Embryonic facial prominence (tissue), 1 donor: ENCODE data around the gene IKZF3.
"Not testable (repeated sequence)": the region's sequence is repeated elsewhere in the genome, so short reads cannot be mapped to it uniquely, and the experiment has no call there.

ENCODE experiments used
- DNase-seq: peaks from one replicate; pipeline ENCODE4 v3.0.0-alpha.2; 2016; ENCODE audit errors: extremely low spot score

Gene IKZF3

GRCh38 chr17:39716879-39717536, 147.1 kb downstream of the IKZF3 start:
- no peak for DNase-seq

GRCh38 chr17:39716073-39716818, 147.9 kb downstream of the IKZF3 start:
- DNase-seq = no peak

- DNase-seq = no peak
Observed at GRCh38 chr17:39715375-39716072, 148.6 kb downstream of the IKZF3 start.

GRCh38 chr17:39714234-39714633, 149.9 kb downstream of the IKZF3 start:
- no peak for DNase-seq

- no peak for DNase-seq
Observed at GRCh38 chr17:39711851-39712250, 152.3 kb downstream of the IKZF3 start.

- not testable (repeated sequence) for DNase-seq
Observed at GRCh38 chr17:39711071-39711470, 153.0 kb downstream of the IKZF3 start.

DNA sequence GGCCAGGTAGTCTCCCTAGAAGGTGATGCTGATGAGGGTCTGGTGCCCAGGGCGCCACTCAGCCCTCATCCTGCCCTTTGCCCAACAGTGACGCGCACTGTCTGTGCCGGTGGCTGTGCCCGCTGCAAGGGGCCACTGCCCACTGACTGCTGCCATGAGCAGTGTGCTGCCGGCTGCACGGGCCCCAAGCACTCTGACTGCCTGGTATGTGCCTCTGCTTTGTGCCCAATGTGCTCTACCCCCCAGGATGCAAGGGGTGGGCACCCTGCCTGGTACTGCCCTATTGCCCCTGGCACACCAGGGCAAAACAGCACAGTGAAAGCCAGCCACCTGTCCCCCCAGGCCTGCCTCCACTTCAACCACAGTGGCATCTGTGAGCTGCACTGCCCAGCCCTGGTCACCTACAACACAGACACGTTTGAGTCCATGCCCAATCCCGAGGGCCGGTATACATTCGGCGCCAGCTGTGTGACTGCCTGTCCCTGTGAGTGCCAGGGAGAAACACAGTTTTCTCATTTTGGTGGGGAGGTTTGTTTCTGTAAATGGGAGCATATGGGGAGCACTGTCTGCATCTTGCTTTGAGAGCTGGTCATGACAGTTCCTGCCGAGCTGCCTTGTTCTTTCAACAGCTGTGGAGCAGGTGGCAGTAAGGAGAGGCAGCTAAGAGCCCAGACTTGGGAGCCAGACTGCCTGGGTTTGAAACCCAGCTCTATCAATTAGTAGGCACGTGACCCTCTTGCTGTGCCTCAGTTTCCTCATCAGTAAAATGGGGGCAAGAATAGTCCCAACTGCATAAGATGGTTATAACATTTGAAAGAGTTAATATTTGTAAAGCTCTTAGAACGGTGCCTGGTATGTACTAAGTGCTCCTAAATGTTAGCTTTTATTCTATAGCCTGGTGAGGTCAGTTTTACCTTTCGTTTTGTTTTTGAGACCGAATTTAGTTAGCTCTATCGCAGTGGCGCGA, 153.8 kb downstream of the IKZF3 start:
- DNase-seq = no peak

- DNase-seq = no peak
Observed at GRCh38 chr17:39709319-39709997, 154.7 kb downstream of the IKZF3 start.
